ENCODE results near the gene PHLDA3. TPM values are rescaled to one million over a fixed set of nuclear protein-coding genes. Genes with fewer than 3 reads are reported as not detected.

The PHLDA3 gene
- total and polyA plus RNA-seq, 2 of the 13 experiments (the other 11 are each of a cell fraction or from before 2014, with no cell fraction given), result 16.7 to 33.6 TPM

DNA sequence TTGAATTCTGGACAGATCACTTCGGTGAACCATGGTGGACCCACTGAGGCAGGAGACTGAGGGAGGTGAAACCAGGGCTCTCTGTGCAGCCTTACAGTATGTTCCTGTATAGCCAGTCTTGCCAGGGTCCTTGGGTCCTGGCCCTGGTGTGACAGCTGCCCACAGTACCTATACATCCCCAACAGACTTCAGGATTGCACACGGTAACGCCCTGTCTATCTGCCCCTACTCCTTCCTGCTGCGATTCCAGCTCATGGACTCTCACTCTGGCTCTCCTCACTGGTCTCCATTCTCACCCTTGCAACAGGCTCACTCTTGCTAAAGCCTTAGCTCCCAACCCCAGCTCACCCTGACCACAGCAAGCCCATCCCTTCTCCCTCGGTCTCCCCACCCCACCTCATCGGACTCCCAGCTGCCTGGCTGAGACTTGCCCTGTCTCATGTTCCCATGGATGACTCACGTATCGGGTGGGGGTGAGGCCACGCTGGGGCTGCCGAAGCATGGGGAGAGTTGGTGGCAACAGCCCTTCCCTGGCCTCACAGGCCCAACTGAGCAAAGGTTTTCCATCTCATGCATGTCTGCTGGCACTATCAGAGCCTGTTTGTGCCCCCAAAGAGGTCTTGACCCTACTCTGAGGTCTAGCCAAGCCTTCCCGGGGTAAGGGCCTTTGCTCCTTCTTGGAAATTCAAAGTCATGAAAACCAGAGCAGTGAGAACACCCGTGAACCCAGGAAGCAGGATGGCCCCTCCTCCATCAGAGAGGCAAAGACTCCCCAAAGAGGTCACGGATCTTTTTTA is 7.1 kb downstream of the PHLDA3 start (continued):
- TF ChIP-seq HNF4G (IDR thresholded peaks at IDR 0.05; ENCODE audit: borderline replicate concordance, low read depth, low read length) (no peak), HNF4G (CRISPR knock-in tag; IDR thresholded peaks at IDR 0.05; ENCODE audit: borderline replicate concordance, low read depth) (no peak), CAMTA2 (CRISPR knock-in tag; IDR thresholded peaks at IDR 0.05; ENCODE audit: borderline replicate concordance) (no peak), SP140L (CRISPR knock-in tag; IDR thresholded peaks at IDR 0.05; ENCODE audit: borderline replicate concordance) (no peak), ZNF329 (CRISPR knock-in tag; IDR thresholded peaks at IDR 0.05; ENCODE audit: low read depth) (no peak), ZFP41 (CRISPR knock-in tag; IDR thresholded peaks at IDR 0.05; ENCODE audit: borderline replicate concordance) (no peak), SP1 (IDR thresholded peaks at IDR 0.05) (no peak), SP1 (CRISPR knock-in tag; IDR thresholded peaks at IDR 0.05) (no peak), ZNF101 (CRISPR knock-in tag; IDR thresholded peaks at IDR 0.05; ENCODE audit: borderline replicate concordance, low read depth) (no peak), ZNF253 (CRISPR knock-in tag; IDR thresholded peaks at IDR 0.05; ENCODE audit: borderline replicate concordance) (no peak), ZFP90 (CRISPR knock-in tag; IDR thresholded peaks at IDR 0.05; ENCODE audit: borderline replicate concordance) (no peak), ZBTB20 (CRISPR knock-in tag; IDR thresholded peaks at IDR 0.05; ENCODE audit: borderline replicate concordance, low read depth) (no peak), ZNF274 (CRISPR knock-in tag; IDR thresholded peaks at IDR 0.05) (no peak), SSRP1 (CRISPR knock-in tag; IDR thresholded peaks at IDR 0.05) (0 out of 2 replicates have a peak, but pooled peaks have one; percentile 65), SNAI1 (CRISPR knock-in tag; IDR thresholded peaks at IDR 0.05; ENCODE audit: borderline replicate concordance) (no peak), ZNF12 (CRISPR knock-in tag; IDR thresholded peaks at IDR 0.05) (0 out of 2 replicates have a peak, but pooled peaks have one; percentile 25)
- TF ChIP-seq, protein P1, sequence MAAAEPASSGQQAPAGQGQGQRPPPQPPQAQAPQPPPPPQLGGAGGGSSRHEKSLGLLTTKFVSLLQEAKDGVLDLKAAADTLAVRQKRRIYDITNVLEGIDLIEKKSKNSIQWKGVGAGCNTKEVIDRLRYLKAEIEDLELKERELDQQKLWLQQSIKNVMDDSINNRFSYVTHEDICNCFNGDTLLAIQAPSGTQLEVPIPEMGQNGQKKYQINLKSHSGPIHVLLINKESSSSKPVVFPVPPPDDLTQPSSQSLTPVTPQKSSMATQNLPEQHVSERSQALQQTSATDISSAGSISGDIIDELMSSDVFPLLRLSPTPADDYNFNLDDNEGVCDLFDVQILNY (CRISPR knock-in tag; conservative IDR thresholded peaks at IDR 0.05), result no peak
- TF ChIP-seq, protein P2, sequence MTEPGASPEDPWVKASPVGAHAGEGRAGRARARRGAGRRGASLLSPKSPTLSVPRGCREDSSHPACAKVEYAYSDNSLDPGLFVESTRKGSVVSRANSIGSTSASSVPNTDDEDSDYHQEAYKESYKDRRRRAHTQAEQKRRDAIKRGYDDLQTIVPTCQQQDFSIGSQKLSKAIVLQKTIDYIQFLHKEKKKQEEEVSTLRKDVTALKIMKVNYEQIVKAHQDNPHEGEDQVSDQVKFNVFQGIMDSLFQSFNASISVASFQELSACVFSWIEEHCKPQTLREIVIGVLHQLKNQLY (CRISPR knock-in tag; IDR thresholded peaks at IDR 0.05), result 0 out of 2 replicates have a peak, but pooled peaks have one; percentile 17
- TF ChIP-seq, protein P3, sequence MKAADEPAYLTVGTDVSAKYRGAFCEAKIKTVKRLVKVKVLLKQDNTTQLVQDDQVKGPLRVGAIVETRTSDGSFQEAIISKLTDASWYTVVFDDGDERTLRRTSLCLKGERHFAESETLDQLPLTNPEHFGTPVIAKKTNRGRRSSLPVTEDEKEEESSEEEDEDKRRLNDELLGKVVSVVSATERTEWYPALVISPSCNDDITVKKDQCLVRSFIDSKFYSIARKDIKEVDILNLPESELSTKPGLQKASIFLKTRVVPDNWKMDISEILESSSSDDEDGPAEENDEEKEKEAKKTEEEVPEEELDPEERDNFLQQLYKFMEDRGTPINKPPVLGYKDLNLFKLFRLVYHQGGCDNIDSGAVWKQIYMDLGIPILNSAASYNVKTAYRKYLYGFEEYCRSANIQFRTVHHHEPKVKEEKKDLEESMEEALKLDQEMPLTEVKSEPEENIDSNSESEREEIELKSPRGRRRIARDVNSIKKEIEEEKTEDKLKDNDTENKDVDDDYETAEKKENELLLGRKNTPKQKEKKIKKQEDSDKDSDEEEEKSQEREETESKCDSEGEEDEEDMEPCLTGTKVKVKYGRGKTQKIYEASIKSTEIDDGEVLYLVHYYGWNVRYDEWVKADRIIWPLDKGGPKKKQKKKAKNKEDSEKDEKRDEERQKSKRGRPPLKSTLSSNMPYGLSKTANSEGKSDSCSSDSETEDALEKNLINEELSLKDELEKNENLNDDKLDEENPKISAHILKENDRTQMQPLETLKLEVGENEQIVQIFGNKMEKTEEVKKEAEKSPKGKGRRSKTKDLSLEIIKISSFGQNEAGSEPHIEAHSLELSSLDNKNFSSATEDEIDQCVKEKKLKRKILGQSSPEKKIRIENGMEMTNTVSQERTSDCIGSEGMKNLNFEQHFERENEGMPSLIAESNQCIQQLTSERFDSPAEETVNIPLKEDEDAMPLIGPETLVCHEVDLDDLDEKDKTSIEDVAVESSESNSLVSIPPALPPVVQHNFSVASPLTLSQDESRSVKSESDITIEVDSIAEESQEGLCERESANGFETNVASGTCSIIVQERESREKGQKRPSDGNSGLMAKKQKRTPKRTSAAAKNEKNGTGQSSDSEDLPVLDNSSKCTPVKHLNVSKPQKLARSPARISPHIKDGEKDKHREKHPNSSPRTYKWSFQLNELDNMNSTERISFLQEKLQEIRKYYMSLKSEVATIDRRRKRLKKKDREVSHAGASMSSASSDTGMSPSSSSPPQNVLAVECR (CRISPR knock-in tag; IDR thresholded peaks at IDR 0.05; ENCODE audit: borderline replicate concordance), result no peak
- TF ChIP-seq, protein P4, sequence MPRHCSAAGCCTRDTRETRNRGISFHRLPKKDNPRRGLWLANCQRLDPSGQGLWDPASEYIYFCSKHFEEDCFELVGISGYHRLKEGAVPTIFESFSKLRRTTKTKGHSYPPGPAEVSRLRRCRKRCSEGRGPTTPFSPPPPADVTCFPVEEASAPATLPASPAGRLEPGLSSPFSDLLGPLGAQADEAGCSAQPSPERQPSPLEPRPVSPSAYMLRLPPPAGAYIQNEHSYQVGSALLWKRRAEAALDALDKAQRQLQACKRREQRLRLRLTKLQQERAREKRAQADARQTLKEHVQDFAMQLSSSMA (CRISPR knock-in tag; IDR thresholded peaks at IDR 0.05), result no peak
- TF ChIP-seq, protein P5, sequence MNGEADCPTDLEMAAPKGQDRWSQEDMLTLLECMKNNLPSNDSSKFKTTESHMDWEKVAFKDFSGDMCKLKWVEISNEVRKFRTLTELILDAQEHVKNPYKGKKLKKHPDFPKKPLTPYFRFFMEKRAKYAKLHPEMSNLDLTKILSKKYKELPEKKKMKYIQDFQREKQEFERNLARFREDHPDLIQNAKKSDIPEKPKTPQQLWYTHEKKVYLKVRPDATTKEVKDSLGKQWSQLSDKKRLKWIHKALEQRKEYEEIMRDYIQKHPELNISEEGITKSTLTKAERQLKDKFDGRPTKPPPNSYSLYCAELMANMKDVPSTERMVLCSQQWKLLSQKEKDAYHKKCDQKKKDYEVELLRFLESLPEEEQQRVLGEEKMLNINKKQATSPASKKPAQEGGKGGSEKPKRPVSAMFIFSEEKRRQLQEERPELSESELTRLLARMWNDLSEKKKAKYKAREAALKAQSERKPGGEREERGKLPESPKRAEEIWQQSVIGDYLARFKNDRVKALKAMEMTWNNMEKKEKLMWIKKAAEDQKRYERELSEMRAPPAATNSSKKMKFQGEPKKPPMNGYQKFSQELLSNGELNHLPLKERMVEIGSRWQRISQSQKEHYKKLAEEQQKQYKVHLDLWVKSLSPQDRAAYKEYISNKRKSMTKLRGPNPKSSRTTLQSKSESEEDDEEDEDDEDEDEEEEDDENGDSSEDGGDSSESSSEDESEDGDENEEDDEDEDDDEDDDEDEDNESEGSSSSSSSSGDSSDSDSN (CRISPR knock-in tag; IDR thresholded peaks at IDR 0.05), result peak; percentile 29; the same call in 1 of the 2 replicates
